HEK293 (cell line): ENCODE data around the gene EIF2AK2.
A peak's percentile ranks its signal among the peaks of the same experiment; 100 is the strongest.

Source experiments
- ATF2 ChIP-seq: fragments of 450-650 bp; formaldehyde crosslinking; IDR thresholded peaks from 2 replicates; pipeline ENCODE4 v1.5.1; 2016; ENCODE audit warnings: missing biosample characterization, missing genetic modification characterization, low read depth
- CTCF ChIP-seq: fragments of 450-650 bp; formaldehyde crosslinking; IDR thresholded peaks from 2 replicates; pipeline ENCODE4 v1.5.1; 2016; ENCODE audit warnings: missing biosample characterization, missing genetic modification characterization
- GFI1B ChIP-seq: fragments of 450-650 bp; formaldehyde crosslinking; IDR thresholded peaks from 2 replicates; pipeline ENCODE4 v1.5.1; 2016; ENCODE audit warnings: missing biosample characterization, missing genetic modification characterization
- MZF1 ChIP-seq: fragments of 450-650 bp; formaldehyde crosslinking; IDR thresholded peaks from 2 replicates; pipeline ENCODE4 v1.5.1; 2017; ENCODE audit warnings: missing biosample characterization, missing genetic modification characterization, borderline replicate concordance
- PRDM2 ChIP-seq: fragments of 450-650 bp; formaldehyde crosslinking; IDR thresholded peaks from 2 replicates; pipeline ENCODE4 v1.5.1; 2016; ENCODE audit warnings: missing biosample characterization, missing genetic modification characterization, borderline replicate concordance
- REST ChIP-seq: fragments of 450-650 bp; formaldehyde crosslinking; IDR thresholded peaks from 2 replicates; pipeline ENCODE4 v1.5.1; 2016; ENCODE audit warnings: missing biosample characterization, missing genetic modification characterization
- ZBTB26 ChIP-seq: fragments of 450-650 bp; formaldehyde crosslinking; optimal IDR thresholded peaks from 2 replicates; pipeline ENCODE3; 2016; ENCODE audit warnings: missing biosample characterization, mild to moderate bottlenecking, missing genetic modification characterization
- ZNF548 ChIP-seq: fragments of 450-650 bp; formaldehyde crosslinking; IDR thresholded peaks from 2 replicates; pipeline ENCODE4 v1.5.1; 2016; ENCODE audit warnings: missing biosample characterization, missing genetic modification characterization

GRCh38 chr2:37156857-37157714 is at the start of gene EIF2AK2:
- TF ChIP-seq CTCF (tag by site-specific recombination) (no peak), REST (tag by site-specific recombination) (no peak), ZNF548 (tag by site-specific recombination) (no peak), MZF1 (tag by site-specific recombination) (no peak), ATF2 (tag by site-specific recombination) (no peak), PRDM2 (tag by site-specific recombination) (no peak), GFI1B (tag by site-specific recombination) (no peak), ZBTB26 (tag by site-specific recombination) (peak; percentile 44)
